Stimulated activated CD4-positive, alpha-beta T cell treated with anti-CD3 and anti-CD28 coated beads, Interleukin-15, amount 100 ng/mL, for 24 hours (primary cell): Measurements from ENCODE around the gene DBNDD2.
A peak's percentile ranks its signal among the peaks of the same experiment; 100 is the strongest.

Experiments used
- DNase-seq: peaks from one replicate; pipeline ENCODE4 v3.0.0-alpha.2; 2020

The DBNDD2 gene

GRCh38 chr20:45452772-45453691, 44.9 kb downstream of the DBNDD2 start:
- DNase-seq, result no peak

GRCh38 chr20:45456632-45457031, 48.5 kb downstream of the DBNDD2 start:
- DNase-seq, result peak; percentile 60

DNA sequence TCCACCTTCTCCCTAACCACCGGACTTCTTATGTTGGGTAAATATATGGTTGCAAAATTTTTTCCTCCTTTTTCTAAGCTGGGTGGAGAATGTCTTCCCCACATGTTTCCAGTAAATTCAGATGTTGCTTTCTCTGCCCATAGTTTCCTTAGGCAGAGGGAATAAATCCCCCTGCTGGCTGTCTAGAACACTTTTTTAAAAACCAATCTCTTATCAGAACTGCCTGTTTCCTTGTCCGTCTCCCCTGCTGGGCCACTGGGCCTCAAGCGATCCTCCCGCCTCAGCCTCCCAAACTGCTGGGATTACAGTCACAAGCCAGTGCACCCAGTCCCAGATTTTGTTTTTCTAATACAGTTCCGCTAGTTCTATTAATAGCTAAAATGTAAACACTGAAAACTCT, 51.5 kb downstream of the DBNDD2 start:
- no peak for DNase-seq
